Activated CD8-positive, alpha-beta memory T cell treated with anti-CD3 and anti-CD28 coated beads for 48 hours (primary cell): ENCODE measurements around the gene SLC7A14.

Experiments used
- DNase-seq, 3 experiments: peaks; one replicate each; pipeline ENCODE4 v3.0.0-alpha.2; 2020; ENCODE audit warnings: low read depth in 2 of 3, low spot score in 2 of 3

Gene SLC7A14

GRCh38 chr3:170431054-170431453 is 154.8 kb downstream of the SLC7A14 start:
- no peak for DNase-seq

GRCh38 chr3:170429050-170429449 is 156.8 kb downstream of the SLC7A14 start:
- DNase-seq = no peak

- DNase-seq = no peak
Observed at GRCh38 chr3:170428095-170428494, 157.8 kb downstream of the SLC7A14 start.

- DNase-seq = no peak
Observed at GRCh38 chr3:170426240-170426797, 159.6 kb downstream of the SLC7A14 start.

GRCh38 chr3:170425491-170426239 is 160.2 kb downstream of the SLC7A14 start:
- no peak for DNase-seq

GRCh38 chr3:170424879-170425278 is 161.0 kb downstream of the SLC7A14 start:
- no peak for DNase-seq

GRCh38 chr3:170423001-170423615 is 162.8 kb downstream of the SLC7A14 start:
- DNase-seq = no peak

- no peak for DNase-seq
Observed at GRCh38 chr3:170421758-170422157, 164.1 kb downstream of the SLC7A14 start.

GRCh38 chr3:170421111-170421641 is 164.7 kb downstream of the SLC7A14 start:
- no peak for DNase-seq

GRCh38 chr3:170420307-170420821 is 165.5 kb downstream of the SLC7A14 start:
- no peak for DNase-seq

- no peak for DNase-seq
Observed at GRCh38 chr3:170419557-170420087, 166.3 kb downstream of the SLC7A14 start.

GRCh38 chr3:170418422-170419398 is 167.2 kb downstream of the SLC7A14 start, which contains the start of gene CLDN11:
Gene CLDN11, plus strand, starts transcription at chr3:170418868. Its CDS starts 199 bp downstream, at chr3:170419067.
- DNase-seq = no peak

GRCh38 chr3:170417090-170417489 is 168.8 kb downstream of the SLC7A14 start:
- no peak for DNase-seq

GRCh38 chr3:170414202-170414663 is 171.6 kb downstream of the SLC7A14 start:
- no peak for DNase-seq

GRCh38 chr3:170413291-170413690 is 172.6 kb downstream of the SLC7A14 start:
- no peak for DNase-seq

GRCh38 chr3:170410428-170411029 is 175.3 kb downstream of the SLC7A14 start:
- no peak for DNase-seq
